ENCODE measurements around the gene DAZAP2. TPM values are rescaled to one million over a fixed set of nuclear protein-coding genes. Genes with fewer than 3 reads are reported as not detected.

The DAZAP2 gene
- total and polyA plus RNA-seq, 2 of the 13 experiments (the other 11 are each of a cell fraction or from before 2014, with no cell fraction given), result 64.5 to 222 TPM

DNA sequence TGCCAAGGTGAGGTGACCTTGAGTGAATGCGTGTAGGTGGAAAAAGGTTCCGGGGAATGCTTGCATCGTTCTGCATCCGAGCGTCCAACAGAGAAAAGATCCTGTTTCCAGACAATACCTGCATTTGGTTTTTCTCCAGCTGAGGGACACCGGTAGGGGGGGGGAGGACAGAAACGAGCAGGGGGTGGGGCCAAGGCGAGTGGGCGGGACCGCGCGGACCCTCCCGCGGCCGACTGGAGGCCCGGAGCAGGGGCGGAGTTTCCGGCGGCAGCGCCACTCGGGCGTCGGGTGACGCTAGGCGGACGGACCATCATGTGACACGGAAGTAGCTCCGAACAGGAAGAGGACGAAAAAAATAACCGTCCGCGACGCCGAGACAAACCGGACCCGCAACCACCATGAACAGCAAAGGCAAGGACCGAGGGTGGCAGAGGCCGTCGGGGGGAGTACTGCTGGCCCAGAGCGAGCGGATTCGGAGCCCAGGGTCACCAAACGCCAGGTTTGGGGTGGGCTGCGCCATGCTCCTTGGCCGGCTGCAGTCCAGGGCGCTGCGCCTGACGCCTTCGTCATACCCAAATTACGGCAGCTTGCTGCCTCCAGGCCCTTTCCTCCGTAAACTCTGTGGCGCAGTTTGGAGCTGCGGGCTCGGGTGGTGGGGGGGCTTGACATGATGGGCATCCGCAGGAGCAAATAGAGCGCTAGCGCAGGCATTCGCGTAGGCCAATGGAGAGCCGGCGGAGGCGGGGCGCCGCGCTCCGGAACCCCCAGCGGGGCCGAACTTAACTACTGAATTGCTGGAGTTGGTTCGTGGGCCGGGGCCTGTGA, at the start of gene DAZAP2 (continued):
- TF ChIP-seq EP300 (IDR thresholded peaks at IDR 0.05; ENCODE audit: low read depth in 2 of 2, low read length in 2 of 2) (no peak), EP300 (CRISPR knock-in tag; IDR thresholded peaks at IDR 0.05; ENCODE audit: borderline replicate concordance) (no peak), AFF4 (CRISPR knock-in tag; IDR thresholded peaks at IDR 0.05) (no peak), KDM6A (CRISPR knock-in tag; IDR thresholded peaks at IDR 0.05; ENCODE audit: low read depth) (no peak), ONECUT2 (CRISPR knock-in tag; IDR thresholded peaks at IDR 0.05) (no peak), ELF1 (CRISPR knock-in tag; IDR thresholded peaks at IDR 0.05) (peak; percentile 97), CBFB (CRISPR knock-in tag; IDR thresholded peaks at IDR 0.05) (peak; percentile 48; the same call in 1 of the 2 replicates), YEATS4 (CRISPR knock-in tag; IDR thresholded peaks at IDR 0.05; ENCODE audit: borderline replicate concordance) (peak; percentile 90), ZNF230 (CRISPR knock-in tag; IDR thresholded peaks at IDR 0.05) (no peak; the same call in 1 of the 2 replicates), MED1 (CRISPR knock-in tag; IDR thresholded peaks at IDR 0.05) (peak; percentile 43; the same call in 1 of the 2 replicates), FOXM1 (CRISPR knock-in tag; IDR thresholded peaks at IDR 0.05) (no peak), ARID5B (CRISPR knock-in tag; IDR thresholded peaks at IDR 0.05) (peak; percentile 47; the same call in 1 of the 2 replicates), ZNF20 (CRISPR knock-in tag; IDR thresholded peaks at IDR 0.05) (no peak), FOXA3 (CRISPR knock-in tag; IDR thresholded peaks at IDR 0.05) (peak; percentile 15; the same call in 1 of the 2 replicates), ZSCAN25 (CRISPR knock-in tag; IDR thresholded peaks at IDR 0.05) (no peak), ZNF441 (CRISPR knock-in tag; IDR thresholded peaks at IDR 0.05; ENCODE audit: borderline replicate concordance) (no peak), NCOR1 (IDR thresholded peaks at IDR 0.05; ENCODE audit: borderline replicate concordance, low read length) (peak; percentile 37; the same call in 1 of the 2 replicates)
- TF ChIP-seq, protein P1, sequence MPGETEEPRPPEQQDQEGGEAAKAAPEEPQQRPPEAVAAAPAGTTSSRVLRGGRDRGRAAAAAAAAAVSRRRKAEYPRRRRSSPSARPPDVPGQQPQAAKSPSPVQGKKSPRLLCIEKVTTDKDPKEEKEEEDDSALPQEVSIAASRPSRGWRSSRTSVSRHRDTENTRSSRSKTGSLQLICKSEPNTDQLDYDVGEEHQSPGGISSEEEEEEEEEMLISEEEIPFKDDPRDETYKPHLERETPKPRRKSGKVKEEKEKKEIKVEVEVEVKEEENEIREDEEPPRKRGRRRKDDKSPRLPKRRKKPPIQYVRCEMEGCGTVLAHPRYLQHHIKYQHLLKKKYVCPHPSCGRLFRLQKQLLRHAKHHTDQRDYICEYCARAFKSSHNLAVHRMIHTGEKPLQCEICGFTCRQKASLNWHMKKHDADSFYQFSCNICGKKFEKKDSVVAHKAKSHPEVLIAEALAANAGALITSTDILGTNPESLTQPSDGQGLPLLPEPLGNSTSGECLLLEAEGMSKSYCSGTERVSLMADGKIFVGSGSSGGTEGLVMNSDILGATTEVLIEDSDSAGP (CRISPR knock-in tag; IDR thresholded peaks at IDR 0.05; ENCODE audit: borderline replicate concordance), result peak; percentile 90; the same call in 1 of the 2 replicates
- TF ChIP-seq, protein P2, sequence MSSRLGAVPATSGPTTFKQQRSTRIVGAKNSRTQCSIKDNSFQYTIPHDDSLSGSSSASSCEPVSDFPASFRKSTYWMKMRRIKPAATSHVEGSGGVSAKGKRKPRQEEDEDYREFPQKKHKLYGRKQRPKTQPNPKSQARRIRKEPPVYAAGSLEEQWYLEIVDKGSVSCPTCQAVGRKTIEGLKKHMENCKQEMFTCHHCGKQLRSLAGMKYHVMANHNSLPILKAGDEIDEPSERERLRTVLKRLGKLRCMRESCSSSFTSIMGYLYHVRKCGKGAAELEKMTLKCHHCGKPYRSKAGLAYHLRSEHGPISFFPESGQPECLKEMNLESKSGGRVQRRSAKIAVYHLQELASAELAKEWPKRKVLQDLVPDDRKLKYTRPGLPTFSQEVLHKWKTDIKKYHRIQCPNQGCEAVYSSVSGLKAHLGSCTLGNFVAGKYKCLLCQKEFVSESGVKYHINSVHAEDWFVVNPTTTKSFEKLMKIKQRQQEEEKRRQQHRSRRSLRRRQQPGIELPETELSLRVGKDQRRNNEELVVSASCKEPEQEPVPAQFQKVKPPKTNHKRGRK (CRISPR knock-in tag; IDR thresholded peaks at IDR 0.05), result no peak

Measured in HepG2 (cell line).